ENCODE results near the gene EEF2. TPM values are rescaled to one million over a fixed set of nuclear protein-coding genes. Genes with fewer than 3 reads are reported as not detected.
"Not testable (repeated sequence)": the region's sequence is repeated elsewhere in the genome, so short reads cannot be mapped to it uniquely, and the experiment has no call there.

EEF2 gene
- total RNA-seq, 3 donors from 2014 or later, result 1,628 to 2,598 (median 1,993) TPM

DNA sequence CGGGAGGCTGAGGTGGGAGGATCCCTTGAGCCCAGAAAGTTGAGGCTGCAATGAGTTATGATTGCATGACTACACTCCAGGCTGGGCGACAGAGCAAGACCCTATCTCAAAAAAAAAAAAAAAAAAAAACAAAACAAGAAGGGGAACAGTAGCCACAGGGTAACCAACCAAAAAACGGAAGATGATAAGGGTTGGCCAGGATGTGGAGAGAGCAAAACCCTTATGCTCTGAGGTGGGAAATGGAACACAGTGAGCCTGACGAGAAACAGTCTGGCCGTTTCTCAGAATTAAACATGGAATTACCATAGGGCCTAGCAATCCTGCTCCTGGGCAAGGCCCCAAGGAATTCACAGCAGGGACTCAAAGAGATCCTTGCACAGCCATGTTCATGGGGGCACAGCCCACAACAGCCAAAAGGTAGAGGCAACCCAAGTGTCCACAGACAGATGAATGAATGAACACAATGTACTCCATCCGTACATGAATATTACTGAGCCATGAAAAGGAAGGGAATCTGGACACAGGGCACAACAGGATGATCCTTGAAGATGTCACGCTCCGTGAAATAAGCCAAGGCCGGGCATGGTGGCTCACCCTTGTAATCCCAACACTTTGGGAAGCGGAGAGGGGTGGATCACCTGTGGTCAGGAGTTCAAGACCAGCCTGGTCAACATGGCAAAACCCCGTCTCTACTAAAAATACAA, 41.1 kb downstream of the EEF2 start:
- no peaks in the 10 kb centered on the region for H3K27me3 ChIP-seq
- intact Hi-C loops (cut with DNase I; ENCODE audit: low total_unique reads), result no loop called here

DNA sequence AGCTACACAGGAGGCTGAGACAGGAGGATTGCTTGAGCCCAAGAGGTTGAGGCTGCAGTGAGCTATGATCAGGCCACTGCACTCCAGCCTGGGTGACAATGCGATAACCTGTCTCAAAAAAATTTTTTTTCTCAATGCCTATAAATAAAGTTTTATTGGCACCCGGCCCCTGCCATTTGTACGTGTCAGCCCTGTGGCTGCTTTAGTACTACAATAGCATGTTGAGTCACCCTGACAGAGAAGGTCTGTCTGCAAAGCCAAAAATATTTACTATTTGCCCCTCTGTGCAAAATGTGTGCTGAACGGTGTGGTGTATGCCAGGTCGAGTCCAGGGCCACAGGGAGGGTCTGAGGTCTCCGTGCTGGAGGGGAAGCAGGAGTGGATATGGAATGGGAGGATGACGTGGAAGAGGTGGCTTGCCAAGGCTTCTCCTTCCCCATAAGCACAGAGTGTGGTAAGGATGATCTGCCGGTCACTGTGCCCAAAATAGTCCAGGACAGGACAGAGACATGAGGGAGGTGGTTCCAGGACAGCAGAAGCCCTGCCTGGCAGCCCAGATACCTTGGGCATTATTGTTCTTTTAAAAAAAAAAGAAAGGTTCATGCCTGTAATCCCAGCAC, 42.4 kb downstream of the EEF2 start:
- TF ChIP-seq POLR2A (IDR thresholded peaks at IDR 0.05) (no peak), CTCF (IDR thresholded peaks at IDR 0.05) (no peak), POLR2AphosphoS5 (IDR thresholded peaks at IDR 0.05) (no peak)
- H3K27ac ChIP-seq, result no peak overlapping the region
- intact Hi-C loops (cut with DNase I; ENCODE audit: low total_unique reads), result no loop called here

More for the DNA sequence above, 41.1 kb downstream of the EEF2 start:
- no peak for TF ChIP-seq CTCF (IDR thresholded peaks at IDR 0.05)
- TF ChIP-seq POLR2A (IDR thresholded peaks at IDR 0.05), result no peak
- no peak for TF ChIP-seq POLR2AphosphoS5 (IDR thresholded peaks at IDR 0.05)
- Histone ChIP-seq H3K9me3 (no peaks in the 10 kb centered on the region), H3K4me3 (no peak overlapping the region), H3K4me1 (no peaks in the 10 kb centered on the region), H3K27ac (no peak overlapping the region), H3K36me3 (no peaks in the 10 kb centered on the region)
- DNase-seq (ENCODE audit: low spot score in 2 of 2), result no peak

DNA sequence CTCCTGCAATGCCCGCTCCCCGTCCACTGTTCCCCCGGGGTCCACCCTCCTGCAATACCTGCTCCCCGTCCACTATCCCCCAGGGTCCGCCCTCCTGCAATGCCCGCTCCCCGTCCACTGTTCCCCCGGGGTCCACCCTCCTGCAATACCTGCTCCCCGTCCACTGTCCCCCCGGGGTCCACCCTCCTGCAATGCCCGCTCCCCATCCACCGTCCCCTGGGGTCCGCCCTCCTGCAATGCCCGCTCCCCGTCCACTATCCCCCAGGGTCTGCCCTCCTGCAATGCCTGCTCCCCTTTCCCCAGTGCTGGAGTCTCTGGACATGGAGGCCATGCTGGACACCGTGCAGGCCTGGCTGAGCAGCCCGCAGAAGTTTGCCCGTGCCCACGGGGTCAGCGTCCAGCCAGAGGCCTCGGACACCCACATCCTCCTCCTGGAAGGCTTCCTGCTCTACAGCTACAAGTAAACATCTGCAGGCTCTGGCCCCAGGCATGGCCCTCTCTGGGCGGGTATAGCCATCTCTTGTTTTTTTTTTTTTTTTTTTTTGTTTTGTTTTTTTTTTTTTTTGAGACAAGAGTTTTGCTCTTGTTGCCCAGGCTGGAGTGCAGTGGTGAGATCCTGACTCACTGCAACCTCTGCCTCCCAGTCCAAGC, 46.8 kb downstream of the EEF2 start:
- intact Hi-C loops (cut with DNase I; ENCODE audit: low total_unique reads); DNase-seq (ENCODE audit: low spot score in 2 of 2): not testable (repeated sequence)

More for the DNA sequence above, 42.4 kb downstream of the EEF2 start:
- Histone ChIP-seq H3K27me3 (no peaks in the 10 kb centered on the region), H3K4me3 (no peak overlapping the region), H3K36me3 (no peaks in the 10 kb centered on the region), H3K4me1 (no peaks in the 10 kb centered on the region), H3K9me3 (no peaks in the 10 kb centered on the region)
- no peak for DNase-seq (ENCODE audit: low spot score in 2 of 2)

DNA sequence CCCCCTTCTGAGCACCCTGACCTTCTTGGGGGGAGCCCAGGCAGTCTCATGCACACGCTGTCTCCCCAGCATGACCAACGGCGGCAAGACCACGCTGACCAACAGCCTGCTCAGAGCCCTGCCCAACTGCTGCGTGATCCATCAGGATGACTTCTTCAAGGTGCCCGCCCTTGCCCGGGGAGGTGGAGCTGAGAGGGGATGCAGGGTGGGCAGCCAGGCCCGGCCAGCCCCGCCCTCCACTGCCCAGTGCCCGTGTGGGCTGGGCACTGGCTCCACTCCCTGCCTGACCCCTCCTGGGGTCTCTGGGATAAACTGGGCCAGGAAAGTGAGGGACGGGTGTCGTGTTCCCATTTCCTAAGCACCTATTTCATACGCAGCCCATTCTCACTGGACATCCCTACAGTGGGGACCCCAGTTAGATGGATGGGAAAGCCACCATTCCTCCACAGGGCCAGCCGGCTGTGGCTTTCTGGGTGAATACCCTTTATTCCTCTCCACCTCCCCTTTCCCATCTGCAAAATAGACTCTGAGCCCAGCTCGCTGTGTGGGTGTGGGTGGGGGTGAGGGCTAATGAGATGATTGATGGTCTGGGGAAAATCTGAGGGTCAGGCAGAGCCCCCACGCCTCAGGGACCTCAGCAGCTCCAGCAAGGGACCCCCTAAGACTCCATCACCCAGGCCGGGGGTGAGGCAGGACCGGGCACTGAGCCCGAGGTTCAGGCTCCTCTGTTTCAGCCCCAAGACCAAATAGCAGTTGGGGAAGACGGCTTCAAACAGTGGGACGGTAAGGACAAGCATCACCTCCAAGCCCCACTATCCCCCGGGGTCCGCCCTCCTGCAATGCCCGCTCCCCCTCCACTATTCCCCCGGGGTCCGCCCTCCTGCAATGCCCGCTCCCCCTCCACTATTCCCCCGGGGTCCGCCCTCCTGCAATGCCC, 48.5 kb downstream of the EEF2 start:
- Histone ChIP-seq H3K4me3 (no peak overlapping the region), H3K27ac (no peak overlapping the region)

More for the DNA sequence above, 46.8 kb downstream of the EEF2 start:
- not testable (repeated sequence) for H3K27ac ChIP-seq, H3K36me3 ChIP-seq, H3K27me3 ChIP-seq, H3K9me3 ChIP-seq, H3K4me3 ChIP-seq, H3K4me1 ChIP-seq

More for the DNA sequence above, 48.5 kb downstream of the EEF2 start:
- Histone ChIP-seq H3K27me3 (peaks cover 3 to 16% of the 10 kb centered on the region in 2 donors), H3K9me3 (no peaks in the 10 kb centered on the region), H3K4me1 (no peaks in the 10 kb centered on the region), H3K36me3 (no peaks in the 10 kb centered on the region)
- TF ChIP-seq POLR2AphosphoS5 (IDR thresholded peaks at IDR 0.05), result no peak
- no peak for TF ChIP-seq CTCF (IDR thresholded peaks at IDR 0.05)
- TF ChIP-seq POLR2A (IDR thresholded peaks at IDR 0.05), result no peak
- intact Hi-C loops (cut with DNase I; ENCODE audit: low total_unique reads), result no loop called here
- no peak for DNase-seq (ENCODE audit: low spot score in 2 of 2)
